Posterior vena cava (tissue), 2 donors: ENCODE data around the gene CAPN3. TPM values are rescaled to one million over a fixed set of nuclear protein-coding genes. Genes with fewer than 3 reads are reported as not detected.

ENCODE experiments used
- DNase-seq: peaks from one replicate; pipeline ENCODE4 v3.0.0-alpha.2; 2020; ENCODE audit warnings: low spot score
- intact Hi-C, 2 donors: fragments of 100-400 bp; cut with DNase I; formaldehyde crosslinking; loops; one replicate each; pipeline versions ENCODE4 v1.14.1 to v1.14.2; 2022 to 2023
- total RNA-seq, 2 donors: library from RNA; stranded (reverse); fragmentation: NEBNext Ultra II Directional; extraction: Animal tissue kit (Norgen Biotek cat#: 25700); gene quantifications; one replicate each; pipeline ENCODE4 v1.2.1, GENCODE V29; 2021
- donor health status: DM: yes; HTN: yes; CAD: no.
- donor health status: DM: yes; HTN: yes; CAD: no.

CAPN3 gene
- total RNA-seq, 2 donors from 2014 or later: 7.6 to 11.8 TPM

GRCh38 chr15:42353061-42353460, 6.2 kb upstream of the CAPN3 start:
- DNase-seq: no peak
- intact Hi-C loops: no loop called here

- DNase-seq: no peak
- intact Hi-C loops: no loop called here
Measured at GRCh38 chr15:42354824-42355223, 4.5 kb upstream of the CAPN3 start.

GRCh38 chr15:42355291-42355690, 4.0 kb upstream of the CAPN3 start:
- intact Hi-C loops: no loop called here
- DNase-seq: no peak

GRCh38 chr15:42356851-42357250, 2.5 kb upstream of the CAPN3 start:
- DNase-seq: no peak

GRCh38 chr15:42358141-42358540, 1.2 kb upstream of the CAPN3 start:
- intact Hi-C loops: no loop called here
- DNase-seq: no peak

More at GRCh38 chr15:42356851-42357250, 2.5 kb upstream of the CAPN3 start:
- intact Hi-C loops: no loop called here

GRCh38 chr15:42359985-42360384, 684 bp downstream of the CAPN3 start:
- DNase-seq: no peak

GRCh38 chr15:42360535-42361112, 1.3 kb downstream of the CAPN3 start:
- DNase-seq: no peak
- intact Hi-C loops: no loop called here

More at GRCh38 chr15:42359985-42360384, 684 bp downstream of the CAPN3 start:
- intact Hi-C loops: no loop called here

- intact Hi-C loops: no loop called here
Measured at GRCh38 chr15:42363487-42363886, 4.2 kb downstream of the CAPN3 start.

GRCh38 chr15:42363942-42364341, 4.6 kb downstream of the CAPN3 start:
- intact Hi-C loops: no loop called here
- DNase-seq: no peak

More at GRCh38 chr15:42363487-42363886, 4.2 kb downstream of the CAPN3 start:
- no peak for DNase-seq

GRCh38 chr15:42364529-42364928, 5.2 kb downstream of the CAPN3 start:
- intact Hi-C loops: no loop called here
- no peak for DNase-seq

GRCh38 chr15:42365921-42366550, 6.7 kb downstream of the CAPN3 start:
- intact Hi-C loops: no loop called here
- DNase-seq: no peak

- intact Hi-C loops: no loop called here
Measured at GRCh38 chr15:42367041-42367440, 7.7 kb downstream of the CAPN3 start.

GRCh38 chr15:42368096-42368495, 8.8 kb downstream of the CAPN3 start:
- intact Hi-C loops: no loop called here
- no peak for DNase-seq

More at GRCh38 chr15:42367041-42367440, 7.7 kb downstream of the CAPN3 start:
- no peak for DNase-seq

GRCh38 chr15:42371096-42371495, 11.8 kb downstream of the CAPN3 start:
- intact Hi-C loops: no loop called here

GRCh38 chr15:42373274-42373673, 14.0 kb downstream of the CAPN3 start:
- intact Hi-C loops: no loop called here
- no peak for DNase-seq

More at GRCh38 chr15:42371096-42371495, 11.8 kb downstream of the CAPN3 start:
- no peak for DNase-seq

- DNase-seq: no peak
- intact Hi-C loops: no loop called here
Measured at GRCh38 chr15:42373936-42374335, 14.6 kb downstream of the CAPN3 start.

- DNase-seq: no peak
- intact Hi-C loops: no loop called here
Measured at GRCh38 chr15:42374810-42375209, 15.5 kb downstream of the CAPN3 start.

- no peak for DNase-seq
- intact Hi-C loops: no loop called here
Measured at GRCh38 chr15:42375252-42375651, 16.0 kb downstream of the CAPN3 start.

- no peak for DNase-seq
- intact Hi-C loops: no loop called here
Measured at GRCh38 chr15:42375941-42376340, 16.6 kb downstream of the CAPN3 start.

GRCh38 chr15:42378011-42378410, 18.7 kb downstream of the CAPN3 start:
- no peak for DNase-seq

GRCh38 chr15:42384597-42384996, 25.3 kb downstream of the CAPN3 start:
- intact Hi-C loops: no loop called here
- no peak for DNase-seq

More at GRCh38 chr15:42378011-42378410, 18.7 kb downstream of the CAPN3 start:
- intact Hi-C loops: no loop called here
